ENCODE data around the gene PARD6B. TPM values are rescaled to one million over a fixed set of nuclear protein-coding genes. Genes with fewer than 3 reads are reported as not detected.

Gene PARD6B
- total RNA-seq, 3 donors from 2014 or later, result 1.4 to 30.6 (median 13.4) TPM

DNA sequence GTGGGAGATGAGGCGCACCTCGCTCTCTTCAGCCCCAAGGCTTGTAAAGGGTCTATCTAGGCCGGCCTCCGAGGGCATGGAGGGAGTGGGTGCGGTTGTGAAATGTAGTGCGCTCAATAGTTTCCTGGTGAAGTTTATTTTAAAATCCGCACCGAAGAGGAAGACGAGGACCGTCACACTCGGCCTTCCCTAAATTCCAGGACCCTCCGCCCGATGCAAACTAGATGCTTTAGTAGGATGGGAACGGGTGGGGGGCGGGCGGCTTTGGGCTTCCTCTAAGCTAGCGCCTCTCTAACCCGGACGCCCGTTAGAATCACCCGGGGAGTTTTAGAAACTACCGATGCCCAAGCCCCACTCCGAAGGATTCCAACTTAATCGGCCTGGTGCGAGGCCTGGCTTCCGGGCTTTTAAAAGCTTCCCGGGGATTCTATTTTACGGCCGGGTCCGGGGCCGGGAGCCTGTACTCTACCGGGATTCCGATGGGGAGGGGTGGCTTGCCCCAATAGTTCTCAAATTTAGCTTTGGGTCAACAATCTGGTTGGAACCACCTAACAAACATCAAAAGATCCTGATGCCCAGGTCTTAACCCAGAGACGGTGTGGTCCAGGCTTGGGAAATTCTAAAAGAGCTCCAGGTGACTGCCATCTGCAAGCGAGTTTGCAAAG, 62.9 kb downstream of the PARD6B start:
- no peak for DNase-seq (ENCODE audit: low spot score in 2 of 2)
- Histone ChIP-seq H3K4me1 (peaks cover 0 to 7% of the 10 kb centered on the region in 2 donors), H3K9me3 (no peaks in the 10 kb centered on the region), H3K27ac (peak overlapping the region in 1 of 2 donors; percentile 49), H3K27me3 (no peaks in the 10 kb centered on the region), H3K4me3 (peak overlapping the region in 2 of 3 donors; percentile 84 to 96), H3K36me3 (no peaks in the 10 kb centered on the region)
- intact Hi-C loops (cut with DNase I; ENCODE audit: low total_unique reads), result loop anchor here (10.0 kb wide), 1 partner anchor 140 kb away; the partner anchor contains the start of gene ADNP
- TF ChIP-seq, protein P1, sequence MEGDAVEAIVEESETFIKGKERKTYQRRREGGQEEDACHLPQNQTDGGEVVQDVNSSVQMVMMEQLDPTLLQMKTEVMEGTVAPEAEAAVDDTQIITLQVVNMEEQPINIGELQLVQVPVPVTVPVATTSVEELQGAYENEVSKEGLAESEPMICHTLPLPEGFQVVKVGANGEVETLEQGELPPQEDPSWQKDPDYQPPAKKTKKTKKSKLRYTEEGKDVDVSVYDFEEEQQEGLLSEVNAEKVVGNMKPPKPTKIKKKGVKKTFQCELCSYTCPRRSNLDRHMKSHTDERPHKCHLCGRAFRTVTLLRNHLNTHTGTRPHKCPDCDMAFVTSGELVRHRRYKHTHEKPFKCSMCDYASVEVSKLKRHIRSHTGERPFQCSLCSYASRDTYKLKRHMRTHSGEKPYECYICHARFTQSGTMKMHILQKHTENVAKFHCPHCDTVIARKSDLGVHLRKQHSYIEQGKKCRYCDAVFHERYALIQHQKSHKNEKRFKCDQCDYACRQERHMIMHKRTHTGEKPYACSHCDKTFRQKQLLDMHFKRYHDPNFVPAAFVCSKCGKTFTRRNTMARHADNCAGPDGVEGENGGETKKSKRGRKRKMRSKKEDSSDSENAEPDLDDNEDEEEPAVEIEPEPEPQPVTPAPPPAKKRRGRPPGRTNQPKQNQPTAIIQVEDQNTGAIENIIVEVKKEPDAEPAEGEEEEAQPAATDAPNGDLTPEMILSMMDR (IDR thresholded peaks at IDR 0.05), result peak in 2 of 3 donors; percentile 29 to 43
- TF ChIP-seq POLR2AphosphoS5 (IDR thresholded peaks at IDR 0.05), result no peak
- no peak for TF ChIP-seq POLR2A (IDR thresholded peaks at IDR 0.05)

DNA sequence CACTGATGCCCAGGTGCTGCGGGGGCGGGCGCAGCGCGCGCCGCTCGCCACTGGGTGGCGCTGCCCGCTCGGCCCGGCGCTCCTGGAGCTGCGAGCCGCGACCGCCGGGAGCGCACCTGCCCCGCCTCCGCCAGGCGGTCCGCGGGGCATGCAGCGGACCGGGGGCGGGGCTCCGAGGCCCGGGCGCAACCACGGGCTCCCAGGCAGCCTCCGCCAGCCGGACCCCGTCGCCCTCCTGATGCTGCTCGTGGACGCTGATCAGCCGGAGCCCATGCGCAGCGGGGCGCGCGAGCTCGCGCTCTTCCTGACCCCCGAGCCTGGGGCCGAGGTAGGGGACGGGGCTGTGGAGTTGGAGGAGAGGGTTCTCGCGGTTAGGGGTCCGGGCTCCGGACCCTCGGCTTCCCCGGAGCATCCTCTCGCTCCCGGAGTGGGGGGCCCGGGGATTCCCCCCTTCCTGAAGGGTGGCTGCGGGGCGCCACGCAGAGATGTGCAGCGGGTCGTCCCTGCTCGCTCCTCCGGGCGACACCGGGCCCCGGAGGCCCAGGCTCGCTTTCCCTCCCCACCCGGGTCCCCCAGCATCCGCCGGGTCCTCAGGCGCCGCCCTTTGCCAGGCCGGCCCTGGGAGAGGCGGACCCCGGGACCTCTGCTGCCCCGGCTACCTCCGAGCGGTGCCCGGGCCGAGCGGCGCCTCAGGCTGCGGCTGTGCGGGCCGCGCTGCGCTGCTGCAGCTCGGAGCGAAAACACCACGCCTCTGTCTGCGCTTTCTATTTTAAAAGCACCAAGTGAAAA, 63.7 kb downstream of the PARD6B start, which contains the start of gene BCAS4:
Gene BCAS4 (plus strand): TSS at position 216 of the 789 bp plus-strand sequence. CDS start 23 bp downstream, at position 239.
- H3K4me1 ChIP-seq, result peaks cover 0 to 7% of the 10 kb centered on the region in 2 donors

DNA sequence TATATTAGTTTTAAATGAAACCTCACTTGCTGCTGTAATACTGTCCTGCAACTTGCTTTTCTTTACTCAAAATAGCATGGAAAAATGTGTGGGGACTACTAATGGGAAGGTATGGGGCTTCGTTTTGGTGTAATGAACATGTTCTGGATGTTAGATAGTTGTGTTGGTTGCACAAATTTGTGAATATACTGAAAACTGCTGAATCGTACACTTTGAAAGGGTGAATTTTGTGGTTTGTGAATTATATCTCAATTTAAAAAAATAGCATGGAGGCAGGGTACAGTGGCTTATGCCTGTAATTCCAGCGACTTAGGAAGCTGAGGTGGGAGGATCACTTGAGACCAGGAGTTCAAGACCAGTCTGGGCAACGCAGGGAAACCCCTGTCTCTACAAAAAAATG, 65.8 kb downstream of the PARD6B start:
- no peaks in the 10 kb centered on the region for H3K4me1 ChIP-seq
- no peaks in the 10 kb centered on the region for H3K36me3 ChIP-seq
- DNase-seq (ENCODE audit: low spot score in 2 of 2), result no peak
- H3K27ac ChIP-seq, result no peak overlapping the region
- no peaks in the 10 kb centered on the region for H3K27me3 ChIP-seq
- intact Hi-C loops (cut with DNase I; ENCODE audit: low total_unique reads), result loop anchor here (10.0 kb wide), 1 partner anchor 138 kb away; the partner anchor contains the start of gene ADNP
- H3K9me3 ChIP-seq, result no peaks in the 10 kb centered on the region
- no peak overlapping the region for H3K4me3 ChIP-seq
- no peak for TF ChIP-seq POLR2AphosphoS5 (IDR thresholded peaks at IDR 0.05)

More for the DNA sequence above, 63.7 kb downstream of the PARD6B start, which contains the start of gene BCAS4:
- H3K27ac ChIP-seq, result peak within 1 kb of the TSS; percentile 74 to 77
- peak; percentile 70 for DNase-seq (ENCODE audit: low spot score in 2 of 2)
- peak within 1 kb of the TSS; percentile 56 to 96 (median 84) for H3K4me3 ChIP-seq
- H3K9me3 ChIP-seq, result no peaks in the 10 kb centered on the region
- no peaks in the 10 kb centered on the region for H3K36me3 ChIP-seq
- intact Hi-C loops (cut with DNase I; ENCODE audit: low total_unique reads), result loop anchor here (10.0 kb wide), 1 partner anchor 140 kb away; the partner anchor contains the start of gene ADNP
- TF ChIP-seq POLR2AphosphoS5 (IDR thresholded peaks at IDR 0.05) (no peak), POLR2A (IDR thresholded peaks at IDR 0.05) (no peak)
- TF ChIP-seq, protein P1 (IDR thresholded peaks at IDR 0.05), result peak in 1 of 3 donors; percentile 96
- H3K27me3 ChIP-seq, result no peaks in the 10 kb centered on the region

DNA sequence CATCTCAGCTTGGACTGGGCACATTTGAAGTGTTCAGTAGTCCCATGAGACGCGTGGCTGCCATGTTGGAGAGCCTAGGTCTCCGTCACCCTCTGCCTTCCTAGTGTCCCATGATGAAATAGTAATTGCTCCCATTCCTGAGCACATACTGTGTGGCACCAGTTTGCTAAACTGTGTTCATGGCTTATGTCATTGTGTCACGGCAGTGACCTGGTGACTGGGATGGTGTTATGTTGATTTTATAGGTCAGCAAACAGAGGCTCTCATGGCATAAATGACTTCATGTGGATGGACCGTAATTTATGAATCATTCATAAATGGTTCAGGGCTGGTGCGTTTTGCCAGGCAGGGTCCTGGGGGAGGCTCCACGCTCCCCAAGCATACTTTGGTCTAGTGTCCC, 67.3 kb downstream of the PARD6B start:
- peak overlapping the region; percentile 45 to 66 for H3K27ac ChIP-seq

More for the DNA sequence above, 67.3 kb downstream of the PARD6B start:
- no peaks in the 10 kb centered on the region for H3K4me1 ChIP-seq
- H3K27me3 ChIP-seq, result no peaks in the 10 kb centered on the region
- intact Hi-C loops (cut with DNase I; ENCODE audit: low total_unique reads), result loop anchor here (10.0 kb wide), 1 partner anchor 136 kb away; the partner anchor contains the start of gene ADNP
- H3K4me3 ChIP-seq, result no peak overlapping the region
- TF ChIP-seq POLR2A (IDR thresholded peaks at IDR 0.05) (no peak), POLR2AphosphoS5 (IDR thresholded peaks at IDR 0.05) (no peak)
- TF ChIP-seq, protein P1 (IDR thresholded peaks at IDR 0.05), result no peak
- no peak for DNase-seq (ENCODE audit: low spot score in 2 of 2)
- no peaks in the 10 kb centered on the region for H3K36me3 ChIP-seq
- H3K9me3 ChIP-seq, result no peaks in the 10 kb centered on the region

All from breast epithelium (tissue), 4 donors.